WTC11 (cell line): ENCODE data around the gene RCE1.

Experiments used
- SP1 ChIP-seq: sonication (generic); formaldehyde crosslinking; conservative IDR thresholded peaks from 2 replicates; pipeline ENCODE4 v1.8.1; 2022; ENCODE audit warnings: missing genetic modification reagents
- TF ChIP-seq, protein P1 (sequence below): sonication (generic); formaldehyde crosslinking; conservative IDR thresholded peaks from 2 replicates; pipeline ENCODE4 v1.8.1; 2023; ENCODE audit warnings: mild to moderate bottlenecking, low read depth, missing genetic modification reagents, moderate library complexity

DNA sequence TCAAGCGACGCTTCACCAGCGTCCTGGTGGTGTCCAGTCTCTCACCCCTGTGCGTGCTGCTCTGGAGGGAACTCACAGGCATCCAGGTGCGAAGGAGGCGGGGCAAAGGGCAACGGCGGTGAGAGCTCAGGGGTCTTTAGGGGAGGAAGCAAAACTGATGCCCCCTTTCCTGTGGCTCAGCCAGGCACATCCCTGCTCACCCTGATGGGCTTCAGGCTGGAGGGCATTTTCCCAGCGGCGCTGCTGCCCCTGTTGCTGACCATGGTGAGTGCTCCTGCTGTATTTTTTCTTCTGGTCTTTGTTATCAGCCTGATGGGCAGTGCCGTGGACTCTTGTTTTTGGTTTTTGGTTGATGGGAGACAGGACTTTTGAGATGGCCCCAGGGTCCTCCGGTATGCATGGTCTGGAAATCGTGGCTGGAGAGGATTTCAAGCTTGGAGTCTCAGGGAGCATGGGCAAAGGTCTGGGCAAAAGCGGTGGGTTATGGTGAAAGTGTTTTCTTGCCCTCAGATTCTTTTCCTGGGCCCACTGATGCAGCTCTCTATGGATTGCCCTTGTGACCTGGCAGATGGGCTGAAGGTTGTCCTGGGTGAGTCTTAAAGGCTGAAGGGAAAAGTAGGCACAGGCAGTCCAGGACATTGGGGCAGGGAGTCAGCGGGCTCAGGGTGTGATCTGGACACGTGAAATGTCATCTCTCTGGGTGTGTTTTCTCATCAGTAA lies 695 bp downstream of the RCE1 start:
- TF ChIP-seq, protein P1, sequence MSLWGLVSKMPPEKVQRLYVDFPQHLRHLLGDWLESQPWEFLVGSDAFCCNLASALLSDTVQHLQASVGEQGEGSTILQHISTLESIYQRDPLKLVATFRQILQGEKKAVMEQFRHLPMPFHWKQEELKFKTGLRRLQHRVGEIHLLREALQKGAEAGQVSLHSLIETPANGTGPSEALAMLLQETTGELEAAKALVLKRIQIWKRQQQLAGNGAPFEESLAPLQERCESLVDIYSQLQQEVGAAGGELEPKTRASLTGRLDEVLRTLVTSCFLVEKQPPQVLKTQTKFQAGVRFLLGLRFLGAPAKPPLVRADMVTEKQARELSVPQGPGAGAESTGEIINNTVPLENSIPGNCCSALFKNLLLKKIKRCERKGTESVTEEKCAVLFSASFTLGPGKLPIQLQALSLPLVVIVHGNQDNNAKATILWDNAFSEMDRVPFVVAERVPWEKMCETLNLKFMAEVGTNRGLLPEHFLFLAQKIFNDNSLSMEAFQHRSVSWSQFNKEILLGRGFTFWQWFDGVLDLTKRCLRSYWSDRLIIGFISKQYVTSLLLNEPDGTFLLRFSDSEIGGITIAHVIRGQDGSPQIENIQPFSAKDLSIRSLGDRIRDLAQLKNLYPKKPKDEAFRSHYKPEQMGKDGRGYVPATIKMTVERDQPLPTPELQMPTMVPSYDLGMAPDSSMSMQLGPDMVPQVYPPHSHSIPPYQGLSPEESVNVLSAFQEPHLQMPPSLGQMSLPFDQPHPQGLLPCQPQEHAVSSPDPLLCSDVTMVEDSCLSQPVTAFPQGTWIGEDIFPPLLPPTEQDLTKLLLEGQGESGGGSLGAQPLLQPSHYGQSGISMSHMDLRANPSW (CRISPR knock-in tag), result no peak
- TF ChIP-seq SP1 (CRISPR knock-in tag), result no peak
